ENCODE results near the gene INTS15.
"Not testable (repeated sequence)": the region's sequence is repeated elsewhere in the genome, so short reads cannot be mapped to it uniquely, and the experiment has no call there.

The INTS15 gene

DNA sequence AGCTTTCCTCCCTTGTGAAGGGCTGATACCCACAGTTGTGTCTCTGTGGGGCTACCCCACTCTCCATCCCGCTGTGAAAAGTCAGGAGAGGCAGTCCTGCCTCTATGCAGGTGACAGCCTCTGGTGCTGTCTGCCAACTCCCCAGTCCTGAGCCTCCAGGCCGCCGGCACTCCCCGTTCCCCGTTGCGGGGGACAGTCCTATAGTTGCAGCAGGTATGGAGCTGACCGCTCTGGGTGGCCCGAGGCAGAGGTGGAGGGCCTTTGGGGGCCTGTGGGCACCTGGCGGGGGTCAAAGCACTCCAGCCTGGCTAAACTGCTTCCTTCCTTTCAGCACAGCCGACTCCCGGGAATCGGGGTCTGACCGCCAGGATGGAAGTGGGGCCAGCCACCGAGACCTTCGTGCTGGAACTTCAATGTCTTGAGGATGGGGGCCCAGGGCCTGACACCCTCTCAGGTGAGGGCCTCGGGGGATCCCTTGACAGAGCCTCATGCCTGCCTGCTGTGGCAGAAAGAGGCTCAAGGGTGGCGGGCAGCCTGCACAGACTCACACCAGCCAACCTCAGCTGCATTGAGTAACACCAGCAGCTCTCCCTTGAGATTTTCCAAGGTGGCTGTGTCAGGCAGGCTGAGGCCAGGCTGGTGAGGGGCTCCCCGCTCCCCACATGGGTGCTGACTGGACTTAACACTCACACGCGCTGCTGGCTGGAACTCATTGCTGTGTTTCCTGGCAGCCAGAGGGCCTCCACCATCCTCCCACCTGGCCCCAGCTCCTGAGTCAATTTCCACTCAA lies 27.2 kb downstream of the INTS15 start:
- H3K27ac Mint-ChIP-seq, result no peak overlapping the region
- H3K9me3 Mint-ChIP-seq, result no peaks in the 10 kb centered on the region
- H3K4me1 Mint-ChIP-seq (ENCODE audit: low read depth), result peaks cover 17% of the 10 kb centered on the region
- no peak overlapping the region for H3K4me3 Mint-ChIP-seq
- peaks cover 64% of the 10 kb centered on the region for H3K27me3 Mint-ChIP-seq
- no peaks in the 10 kb centered on the region for H3K36me3 Mint-ChIP-seq (ENCODE audit: low read depth)
- intact Hi-C loops (cut with micrococcal nuclease), result no loop called here

DNA sequence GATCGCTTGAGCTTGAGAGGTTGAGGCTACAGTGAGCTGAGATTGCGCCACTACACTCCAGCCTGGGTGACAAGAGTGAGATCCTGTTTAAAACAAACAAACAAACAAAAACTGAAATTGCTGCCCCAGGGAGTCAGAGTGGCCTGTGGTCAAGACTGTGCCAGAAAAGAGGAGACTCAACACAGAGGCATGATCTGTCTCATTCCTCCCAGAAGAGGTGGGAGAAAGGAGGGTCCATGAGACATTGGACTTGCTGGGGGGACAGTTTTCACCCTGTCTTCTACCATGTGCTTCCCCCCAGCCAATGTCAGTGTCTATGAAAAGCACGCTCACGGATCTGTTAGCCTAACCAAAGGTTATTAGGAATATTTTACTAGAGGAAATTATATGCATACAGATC lies 28.8 kb downstream of the INTS15 start:
- Mint-ChIP-seq H3K27me3 (peaks cover 54% of the 10 kb centered on the region), H3K27ac (no peak overlapping the region)

DNA sequence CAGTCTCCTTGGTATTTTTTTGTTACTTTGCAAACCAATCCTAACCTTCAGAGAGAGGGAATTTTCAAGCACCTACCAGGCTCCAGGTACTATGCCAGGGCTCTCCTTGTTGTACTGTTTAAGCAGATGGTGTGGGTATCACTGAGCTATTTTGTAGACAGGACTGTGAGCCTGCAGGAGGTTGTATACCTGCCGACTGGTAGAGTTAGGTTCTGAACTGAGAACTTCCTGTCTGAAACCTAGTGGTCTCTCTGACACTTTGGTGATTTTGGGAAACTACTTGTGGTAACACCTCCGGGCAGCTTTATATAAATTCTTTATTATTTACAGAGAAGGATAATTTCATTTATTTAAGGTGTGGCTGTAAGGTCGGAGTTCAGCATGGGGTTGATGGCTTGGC lies 30.1 kb downstream of the INTS15 start:
- Mint-ChIP-seq H3K4me3 (no peak overlapping the region), H3K9me3 (no peaks in the 10 kb centered on the region), H3K27ac (no peak overlapping the region), H3K27me3 (peaks cover 43% of the 10 kb centered on the region), H3K4me1 (ENCODE audit: low read depth) (peaks cover 27% of the 10 kb centered on the region), H3K36me3 (ENCODE audit: low read depth) (no peaks in the 10 kb centered on the region)
- intact Hi-C loops (cut with micrococcal nuclease), result no loop called here

More for the DNA sequence above, 28.8 kb downstream of the INTS15 start:
- Mint-ChIP-seq H3K4me1 (ENCODE audit: low read depth) (peaks cover 17% of the 10 kb centered on the region), H3K4me3 (no peak overlapping the region), H3K9me3 (no peaks in the 10 kb centered on the region), H3K36me3 (ENCODE audit: low read depth) (no peaks in the 10 kb centered on the region)
- intact Hi-C loops (cut with micrococcal nuclease), result no loop called here

DNA sequence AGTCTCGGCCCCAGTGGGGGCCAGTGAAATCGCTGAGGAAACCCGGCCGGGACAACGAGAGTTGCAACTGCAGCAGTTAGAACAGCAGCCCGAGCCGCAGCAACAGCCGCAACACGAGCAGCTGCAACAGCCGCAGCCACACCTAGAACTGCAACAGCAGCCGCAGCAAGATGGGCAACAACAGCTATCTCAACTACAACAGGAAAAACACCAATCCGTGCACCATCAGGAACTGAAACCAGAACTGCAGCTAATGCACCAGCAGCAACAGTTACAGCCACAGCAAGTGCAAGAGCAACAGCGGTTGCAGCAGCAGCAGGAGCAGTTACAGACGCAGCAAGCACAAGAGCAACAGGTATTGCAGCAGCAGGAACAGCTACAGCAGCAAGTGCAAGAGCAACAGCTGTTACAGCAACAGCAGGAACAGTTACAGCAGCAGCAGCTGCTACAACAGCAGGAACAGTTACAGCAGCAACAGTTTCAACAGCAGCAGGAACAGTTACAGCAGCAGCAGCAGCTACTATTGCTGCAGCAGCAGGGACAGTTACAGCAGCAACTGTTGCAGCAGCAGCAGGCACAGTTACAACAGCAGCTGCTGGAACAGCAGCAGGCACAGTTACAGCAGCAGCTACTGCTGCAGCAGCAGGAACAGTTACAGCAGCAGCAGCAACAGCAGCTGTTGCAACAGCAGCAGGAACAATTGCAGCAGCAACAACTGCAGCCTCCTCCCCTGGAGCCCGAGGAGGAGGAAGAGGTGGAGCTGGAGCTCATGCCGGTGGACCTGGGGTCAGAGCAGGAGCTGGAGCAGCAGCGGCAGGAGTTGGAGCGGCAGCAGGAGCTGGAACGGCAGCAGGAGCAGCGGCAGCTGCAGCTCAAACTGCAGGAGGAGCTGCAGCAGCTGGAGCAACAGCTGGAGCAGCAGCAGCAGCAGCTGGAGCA lies 31.6 kb downstream of the INTS15 start:
- Mint-ChIP-seq H3K9me3 (no peaks in the 10 kb centered on the region), H3K27me3 (peaks cover 34% of the 10 kb centered on the region), H3K4me3 (no peak overlapping the region), H3K4me1 (ENCODE audit: low read depth) (peaks cover 27% of the 10 kb centered on the region), H3K36me3 (ENCODE audit: low read depth) (no peaks in the 10 kb centered on the region), H3K27ac (no peak overlapping the region)
- intact Hi-C loops (cut with micrococcal nuclease), result no loop called here

DNA sequence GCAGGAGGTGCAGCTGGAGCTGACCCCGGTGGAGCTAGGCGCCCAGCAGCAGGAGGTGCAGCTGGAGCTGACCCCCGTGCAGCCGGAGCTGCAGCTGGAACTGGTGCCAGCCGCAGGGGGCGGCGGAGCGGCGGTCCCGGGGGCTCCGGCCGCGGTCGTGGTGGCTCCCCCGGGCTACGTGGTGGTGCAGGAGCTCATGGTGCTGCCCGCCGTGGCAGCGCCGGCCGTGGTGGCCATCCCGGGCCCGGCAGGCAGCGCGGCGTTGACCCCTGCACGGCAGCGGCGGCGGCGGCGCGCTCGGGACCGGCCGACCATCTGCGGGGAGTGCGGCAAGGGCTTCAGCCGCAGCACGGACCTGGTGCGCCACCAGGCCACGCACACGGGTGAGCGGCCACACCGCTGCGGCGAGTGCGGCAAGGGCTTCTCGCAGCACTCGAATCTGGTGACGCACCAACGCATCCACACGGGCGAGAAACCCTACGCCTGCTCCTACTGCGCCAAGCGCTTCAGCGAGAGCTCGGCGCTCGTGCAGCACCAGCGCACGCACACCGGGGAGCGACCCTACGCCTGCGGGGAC lies 32.4 kb downstream of the INTS15 start:
- no peaks in the 10 kb centered on the region for H3K9me3 Mint-ChIP-seq
- H3K27ac Mint-ChIP-seq, result no peak overlapping the region
- no peak overlapping the region for H3K4me3 Mint-ChIP-seq
- no peaks in the 10 kb centered on the region for H3K36me3 Mint-ChIP-seq (ENCODE audit: low read depth)
- intact Hi-C loops (cut with micrococcal nuclease), result no loop called here
- peaks cover 27% of the 10 kb centered on the region for H3K4me1 Mint-ChIP-seq (ENCODE audit: low read depth)
- H3K27me3 Mint-ChIP-seq, result peaks cover 27% of the 10 kb centered on the region

DNA sequence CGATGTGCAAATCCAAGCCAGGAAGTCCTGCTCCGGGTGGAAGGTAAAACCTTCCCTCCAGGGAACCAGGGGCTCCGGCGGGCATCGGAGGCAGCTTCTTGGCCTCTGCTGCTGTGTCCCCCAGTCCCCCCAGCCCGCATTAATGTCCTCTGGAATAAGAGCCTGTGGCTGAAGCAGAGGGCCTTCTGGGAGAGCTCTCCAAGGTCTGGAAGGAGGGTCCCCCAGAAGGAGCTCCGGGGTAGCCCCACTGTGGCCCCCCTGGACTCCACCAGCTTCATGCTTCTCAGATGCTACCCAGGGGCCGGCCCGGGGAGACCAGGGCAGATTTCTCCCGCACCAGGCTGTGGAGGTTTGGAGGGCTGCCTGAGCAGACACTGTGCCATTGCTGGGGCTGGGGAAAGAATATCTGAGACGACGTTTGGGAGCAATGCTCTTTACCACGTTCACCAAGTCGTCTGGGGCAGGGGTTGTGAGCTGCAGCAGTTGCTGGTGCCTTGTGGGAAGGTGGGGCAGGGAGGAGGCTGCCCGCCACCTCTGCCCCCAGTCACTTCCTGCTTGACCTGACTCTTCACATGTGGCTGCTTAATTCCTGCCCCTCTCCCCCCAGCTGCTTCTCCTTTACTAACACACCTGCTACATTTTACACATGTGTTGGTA lies 33.9 kb downstream of the INTS15 start:
- Mint-ChIP-seq H3K27ac (no peak overlapping the region), H3K9me3 (no peaks in the 10 kb centered on the region), H3K4me1 (ENCODE audit: low read depth) (peaks cover 27% of the 10 kb centered on the region), H3K27me3 (peaks cover 13% of the 10 kb centered on the region), H3K4me3 (no peak overlapping the region), H3K36me3 (ENCODE audit: low read depth) (no peaks in the 10 kb centered on the region)
- intact Hi-C loops (cut with micrococcal nuclease), result no loop called here

DNA sequence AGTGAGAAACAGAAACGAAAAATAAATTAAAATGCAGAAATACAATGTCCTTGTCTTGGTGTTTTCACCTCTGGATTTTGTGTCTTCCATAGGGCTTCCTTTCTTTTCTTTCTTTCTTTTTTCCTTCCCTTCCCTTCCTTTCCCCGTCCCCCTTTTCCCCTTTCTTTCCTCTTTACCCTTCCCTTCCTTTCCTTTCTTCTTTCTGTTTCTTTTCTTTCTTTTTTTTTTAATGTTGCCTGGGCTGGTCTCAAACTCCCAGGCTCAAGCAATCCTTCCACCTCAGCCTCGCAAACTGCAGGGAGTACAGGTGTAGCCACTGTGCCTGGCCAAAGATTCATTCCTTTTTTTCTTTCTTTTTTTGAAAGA lies 34.4 kb downstream of the INTS15 start:
- Mint-ChIP-seq H3K9me3 (no peaks in the 10 kb centered on the region), H3K27ac (no peak overlapping the region), H3K36me3 (ENCODE audit: low read depth) (no peaks in the 10 kb centered on the region), H3K27me3 (peaks cover 10% of the 10 kb centered on the region), H3K4me1 (ENCODE audit: low read depth) (peaks cover 27% of the 10 kb centered on the region), H3K4me3 (no peak overlapping the region)
- intact Hi-C loops (cut with micrococcal nuclease), result no loop called here

DNA sequence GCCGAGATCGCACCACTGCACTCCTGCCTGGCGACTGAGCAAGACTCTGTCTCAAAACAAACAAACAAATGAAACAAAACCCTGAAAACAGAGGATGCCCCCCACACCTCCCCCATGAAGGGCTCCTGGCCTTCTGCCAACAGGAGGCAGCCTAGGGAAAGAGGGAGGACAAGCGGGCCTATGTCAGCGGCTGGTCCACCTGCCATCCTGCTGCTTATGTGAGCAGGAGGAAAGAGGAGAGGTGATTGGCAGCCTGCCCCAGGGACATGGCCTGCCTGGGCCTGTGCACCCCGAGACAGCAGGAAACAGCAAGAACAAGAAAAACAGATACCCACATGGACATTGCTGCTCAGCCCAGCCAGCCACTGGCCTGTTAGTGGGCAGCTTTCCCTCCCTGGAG lies 38.2 kb downstream of the INTS15 start:
- Mint-ChIP-seq H3K4me1 (ENCODE audit: low read depth) (peaks cover 10% of the 10 kb centered on the region), H3K9me3 (no peaks in the 10 kb centered on the region), H3K4me3 (no peak overlapping the region), H3K27me3 (peaks cover 11% of the 10 kb centered on the region), H3K36me3 (ENCODE audit: low read depth) (no peaks in the 10 kb centered on the region), H3K27ac (no peak overlapping the region)
- intact Hi-C loops (cut with micrococcal nuclease), result no loop called here

DNA sequence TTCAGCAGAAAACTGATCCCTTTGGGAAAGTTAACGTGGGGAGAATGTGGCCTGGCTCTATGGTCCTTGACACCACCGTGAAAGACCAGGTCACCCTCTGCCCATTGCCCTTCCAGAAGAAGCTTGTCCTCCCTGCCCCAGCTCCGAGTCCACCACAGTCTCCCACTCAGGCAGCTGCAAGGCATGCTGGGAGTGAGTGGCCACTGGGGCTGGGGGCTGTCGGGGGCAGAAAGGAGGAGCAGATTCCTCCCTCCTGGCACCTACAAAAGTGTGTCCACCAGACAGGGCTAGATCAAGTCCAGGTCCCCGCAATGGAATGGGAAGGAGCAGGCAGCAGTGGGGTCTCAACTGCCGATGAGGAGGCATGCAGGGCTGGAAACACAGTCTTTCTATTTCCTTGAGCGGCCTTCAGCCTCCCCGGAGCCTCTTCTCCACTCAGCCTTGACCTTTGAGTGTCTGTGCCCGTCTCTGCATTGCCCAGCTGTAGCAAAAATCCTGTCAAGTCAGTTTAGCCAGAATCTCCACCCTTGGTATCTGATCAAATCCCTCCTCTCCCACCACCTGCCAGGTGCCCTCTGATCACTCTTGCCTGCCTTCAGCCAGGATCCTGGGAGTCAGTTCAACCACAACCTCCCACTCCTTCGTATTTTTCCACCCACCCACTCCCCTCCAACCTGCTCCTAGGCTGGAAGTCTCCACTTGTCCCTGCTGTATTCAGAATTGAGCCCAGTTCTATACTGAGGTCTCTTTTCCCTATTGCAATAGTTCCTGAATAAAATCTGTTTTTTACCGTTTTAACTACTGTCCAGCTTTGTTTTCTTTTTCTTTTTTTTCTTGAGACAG lies 40.4 kb downstream of the INTS15 start:
- intact Hi-C loops (cut with micrococcal nuclease), result no loop called here
- H3K4me1 Mint-ChIP-seq (ENCODE audit: low read depth), result peaks cover 11% of the 10 kb centered on the region
- H3K27ac Mint-ChIP-seq, result no peak overlapping the region
- no peak overlapping the region for H3K4me3 Mint-ChIP-seq
- peaks cover 10% of the 10 kb centered on the region for H3K9me3 Mint-ChIP-seq
- H3K36me3 Mint-ChIP-seq (ENCODE audit: low read depth), result peaks cover 7% of the 10 kb centered on the region
- H3K27me3 Mint-ChIP-seq, result peaks cover 7% of the 10 kb centered on the region

DNA sequence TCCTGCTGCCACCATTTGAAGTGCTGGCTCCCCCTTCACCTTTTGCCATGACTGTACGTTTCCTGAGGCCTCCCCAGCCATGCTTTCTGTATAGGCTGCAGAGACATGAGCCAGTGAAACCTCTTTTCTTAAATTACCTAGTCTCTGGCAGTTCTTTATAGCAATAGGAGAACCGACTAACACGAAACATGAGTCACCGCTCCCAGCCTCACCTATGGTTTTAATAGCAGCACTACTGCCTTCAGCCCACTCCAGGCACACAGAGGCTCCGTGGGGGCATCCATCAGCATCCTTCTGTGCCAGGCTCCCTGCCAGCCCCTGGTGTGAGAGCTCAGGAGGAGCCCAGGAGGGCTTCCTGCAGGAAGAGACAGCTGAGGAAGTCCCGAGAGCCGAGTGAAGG lies 41.8 kb downstream of the INTS15 start:
- peaks cover 10% of the 10 kb centered on the region for H3K9me3 Mint-ChIP-seq
- no peak overlapping the region for H3K27ac Mint-ChIP-seq
- no peak overlapping the region for H3K4me3 Mint-ChIP-seq
- H3K36me3 Mint-ChIP-seq (ENCODE audit: low read depth), result peaks cover 7% of the 10 kb centered on the region
- intact Hi-C loops (cut with micrococcal nuclease), result no loop called here
- peaks cover 17% of the 10 kb centered on the region for H3K4me1 Mint-ChIP-seq (ENCODE audit: low read depth)
- H3K27me3 Mint-ChIP-seq, result peaks cover 7% of the 10 kb centered on the region

DNA sequence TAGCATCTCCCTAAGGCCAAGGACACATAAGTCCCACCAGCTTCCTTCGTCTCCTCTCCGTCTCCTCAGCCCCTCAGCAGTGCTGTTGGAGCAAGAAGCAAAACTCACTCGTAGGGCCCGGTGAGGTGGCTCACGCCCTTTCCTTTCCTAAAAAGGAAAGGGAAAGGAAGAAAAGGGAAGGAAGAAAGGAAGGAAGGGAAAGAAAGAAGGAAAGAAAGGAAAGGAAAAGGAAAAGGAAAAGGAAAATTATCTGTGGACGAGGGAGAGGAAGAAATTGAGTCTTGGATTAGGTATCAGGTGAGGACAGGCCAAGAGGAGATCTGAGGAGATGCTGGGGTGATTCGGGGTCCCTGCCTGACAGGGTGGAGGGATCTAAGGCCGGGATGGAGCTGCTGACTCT lies 44.2 kb downstream of the INTS15 start:
- Mint-ChIP-seq H3K36me3 (ENCODE audit: low read depth) (peaks cover 10% of the 10 kb centered on the region), H3K4me3 (no peak overlapping the region), H3K4me1 (ENCODE audit: low read depth) (peaks cover 31% of the 10 kb centered on the region), H3K27me3 (peaks cover 7% of the 10 kb centered on the region), H3K9me3 (peaks cover 10% of the 10 kb centered on the region), H3K27ac (peak overlapping the region; percentile 4)
- intact Hi-C loops (cut with micrococcal nuclease), result no loop called here

DNA sequence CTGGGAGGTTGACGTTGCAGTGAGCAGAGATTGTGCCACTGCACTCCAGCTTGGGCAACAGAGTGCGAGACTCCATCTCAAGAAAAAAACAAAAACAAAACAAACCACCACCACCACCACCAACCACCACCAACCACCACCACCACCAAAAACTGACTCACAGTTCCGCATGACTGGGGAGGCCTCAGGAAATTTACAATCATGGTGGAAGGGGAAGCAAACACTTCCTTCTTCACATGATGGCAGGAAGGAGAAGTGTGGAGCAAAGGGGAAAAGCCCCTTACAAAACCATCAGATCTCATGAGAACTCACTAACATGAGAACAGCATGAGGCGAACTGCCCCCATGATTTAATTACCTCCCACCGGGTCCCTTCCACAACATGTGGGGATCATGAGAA lies 45.1 kb downstream of the INTS15 start:
- Mint-ChIP-seq H3K36me3 (ENCODE audit: low read depth) (peaks cover 20% of the 10 kb centered on the region), H3K27ac (peak overlapping the region; percentile 66), H3K4me1 (ENCODE audit: low read depth) (peaks cover 40% of the 10 kb centered on the region), H3K9me3 (peaks cover 10% of the 10 kb centered on the region)
- H3K27me3 Mint-ChIP-seq; intact Hi-C loops (cut with micrococcal nuclease); H3K4me3 Mint-ChIP-seq: not testable (repeated sequence)

Data from dendritic cell treated with granulocyte-macrophage colony-stimulating factor and Interleukin-4, amounts not matched to agents 40 ng/mL and 50 ng/mL, for 4 days (primary cell).